ENCODE measurements around the gene CNOT4.
"Not testable (repeated sequence)": the region's sequence is repeated elsewhere in the genome, so short reads cannot be mapped to it uniquely, and the experiment has no call there.

Gene CNOT4

DNA sequence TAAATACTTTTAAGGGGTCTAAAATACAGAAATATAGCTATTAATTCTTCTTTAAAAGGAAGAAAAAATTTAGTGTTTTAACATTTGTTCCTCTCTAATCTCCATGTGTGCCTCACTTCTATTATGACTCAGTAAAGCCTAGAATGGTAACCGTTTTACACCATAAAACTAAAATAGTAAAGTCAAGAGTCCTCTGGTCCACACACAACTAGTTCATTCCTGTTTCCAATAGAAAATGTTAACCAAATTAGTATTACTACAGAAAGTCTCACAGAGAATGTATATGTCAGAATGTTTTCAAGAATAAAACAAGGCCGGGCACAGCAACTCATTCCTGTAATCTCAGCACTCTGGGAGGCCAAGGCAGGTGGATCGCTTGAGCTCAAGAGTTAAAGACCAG, 55.8 kb downstream of the CNOT4 start:
- no peak overlapping the region for H3K27ac ChIP-seq (ENCODE audit: low read depth, low read length)
- H3K36me3 ChIP-seq (ENCODE audit: control insufficient read depth, insufficient read depth, low read length) = no peaks in the 10 kb centered on the region
- H3K4me1 ChIP-seq (ENCODE audit: control insufficient read depth, insufficient read depth, low read length) = peaks cover 5% of the 10 kb centered on the region; the same call in 1 of the 2 replicates
- no peaks in the 10 kb centered on the region for H3K9me3 ChIP-seq (ENCODE audit: control insufficient read depth, insufficient read depth, low read length)
- no peak overlapping the region for H3K9ac ChIP-seq (ENCODE audit: low read depth, low read length)
- no peaks in the 10 kb centered on the region for H3K27me3 ChIP-seq (ENCODE audit: control insufficient read depth, insufficient read depth, low read length)
- no peak overlapping the region for H3K4me3 ChIP-seq (ENCODE audit: low read depth, low read length)

DNA sequence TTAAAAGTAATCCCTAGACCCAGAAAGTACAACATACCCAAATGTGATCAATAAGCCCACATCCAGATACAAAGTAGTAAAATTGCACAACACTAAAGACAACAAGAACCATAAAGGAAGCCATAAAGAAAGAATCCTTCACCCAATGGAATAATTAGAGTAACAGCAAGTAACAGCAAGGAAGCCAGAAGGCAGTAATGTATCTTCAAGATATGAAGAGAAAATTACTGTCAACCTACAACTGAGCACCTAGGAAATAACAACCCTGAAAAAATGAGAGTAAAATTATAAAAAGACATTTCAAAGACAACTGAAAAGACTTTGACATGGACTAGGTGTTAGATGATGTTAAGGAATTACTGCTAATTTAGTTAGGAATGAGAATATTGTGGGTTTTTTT, 60.5 kb downstream of the CNOT4 start:
- Histone ChIP-seq H3K27ac (ENCODE audit: low read depth, low read length) (no peak overlapping the region), H3K4me3 (ENCODE audit: low read depth, low read length) (no peak overlapping the region), H3K9me3 (ENCODE audit: control insufficient read depth, insufficient read depth, low read length) (no peaks in the 10 kb centered on the region), H3K36me3 (ENCODE audit: control insufficient read depth, insufficient read depth, low read length) (no peaks in the 10 kb centered on the region), H3K9ac (ENCODE audit: low read depth, low read length) (no peak overlapping the region), H3K4me1 (ENCODE audit: control insufficient read depth, insufficient read depth, low read length) (no peaks in the 10 kb centered on the region), H3K27me3 (ENCODE audit: control insufficient read depth, insufficient read depth, low read length) (no peaks in the 10 kb centered on the region)

DNA sequence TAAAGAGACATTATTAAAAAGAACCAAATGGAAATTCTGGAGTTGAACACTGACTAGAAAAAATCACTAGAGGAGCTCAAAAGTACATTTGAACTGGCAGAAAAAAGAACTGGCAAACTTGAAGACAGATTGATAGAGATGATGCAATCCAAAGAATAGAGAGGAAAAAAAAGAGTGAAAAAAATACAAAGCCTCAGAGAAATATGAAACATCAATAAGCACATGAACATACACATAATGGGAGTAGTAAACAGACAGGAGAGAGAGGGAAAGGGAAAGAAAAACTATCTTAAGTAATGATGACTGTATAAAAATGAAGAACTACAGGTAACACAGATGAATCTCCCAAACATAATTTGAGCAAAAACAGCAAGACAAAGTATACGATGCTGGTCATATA, 61.1 kb downstream of the CNOT4 start:
- Histone ChIP-seq H3K4me1 (ENCODE audit: control insufficient read depth, insufficient read depth, low read length) (no peaks in the 10 kb centered on the region), H3K36me3 (ENCODE audit: control insufficient read depth, insufficient read depth, low read length) (no peaks in the 10 kb centered on the region), H3K27me3 (ENCODE audit: control insufficient read depth, insufficient read depth, low read length) (no peaks in the 10 kb centered on the region), H3K9me3 (ENCODE audit: control insufficient read depth, insufficient read depth, low read length) (no peaks in the 10 kb centered on the region), H3K27ac (ENCODE audit: low read depth, low read length) (no peak overlapping the region), H3K4me3 (ENCODE audit: low read depth, low read length) (no peak overlapping the region), H3K9ac (ENCODE audit: low read depth, low read length) (no peak overlapping the region)

DNA sequence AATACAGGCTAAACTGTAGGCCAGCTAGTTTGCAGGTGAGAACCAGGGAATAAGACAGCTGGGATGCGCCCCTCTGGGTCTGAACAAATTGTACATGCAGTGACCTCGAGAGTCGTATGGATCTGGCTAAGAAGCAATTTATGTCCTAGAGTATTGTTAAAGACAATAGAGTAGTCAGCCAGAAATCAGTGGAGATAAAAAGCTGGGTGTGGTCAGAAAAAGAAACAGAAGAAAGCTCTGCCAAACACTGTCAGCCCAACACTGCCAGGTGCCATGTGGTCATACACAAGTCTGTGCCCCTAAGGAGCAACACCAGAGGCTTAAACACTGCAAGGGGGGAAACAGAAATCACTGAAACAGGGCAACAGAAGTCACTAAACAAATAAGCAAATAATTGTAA, 62.2 kb downstream of the CNOT4 start:
- Histone ChIP-seq H3K36me3 (ENCODE audit: control insufficient read depth, insufficient read depth, low read length) (no peaks in the 10 kb centered on the region), H3K27ac (ENCODE audit: low read depth, low read length) (no peak overlapping the region), H3K9ac (ENCODE audit: low read depth, low read length) (no peak overlapping the region), H3K27me3 (ENCODE audit: control insufficient read depth, insufficient read depth, low read length) (no peaks in the 10 kb centered on the region), H3K4me1 (ENCODE audit: control insufficient read depth, insufficient read depth, low read length) (no peaks in the 10 kb centered on the region), H3K9me3 (ENCODE audit: control insufficient read depth, insufficient read depth, low read length) (no peaks in the 10 kb centered on the region), H3K4me3 (ENCODE audit: low read depth, low read length) (no peak overlapping the region)

DNA sequence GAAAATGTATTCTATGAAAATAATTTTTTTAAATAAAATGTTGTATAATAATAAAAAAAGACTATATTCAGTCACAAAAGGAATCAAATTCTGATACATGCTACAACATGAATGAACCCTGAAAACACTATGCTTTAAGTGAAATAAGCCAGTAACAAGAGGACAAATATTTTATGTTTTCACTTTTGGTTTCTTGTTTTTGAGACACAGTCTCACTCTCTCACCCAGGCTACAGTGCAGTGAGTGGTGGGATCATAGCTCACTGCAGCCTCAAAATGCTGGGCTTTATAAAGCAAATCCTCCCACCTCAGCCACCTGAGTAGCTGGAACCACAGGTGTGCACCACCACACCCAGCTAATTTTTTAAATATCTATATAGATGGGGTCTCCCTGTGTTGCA, 64.2 kb downstream of the CNOT4 start:
- Histone ChIP-seq H3K9me3 (ENCODE audit: control insufficient read depth, insufficient read depth, low read length) (no peaks in the 10 kb centered on the region), H3K36me3 (ENCODE audit: control insufficient read depth, insufficient read depth, low read length) (no peaks in the 10 kb centered on the region), H3K4me1 (ENCODE audit: control insufficient read depth, insufficient read depth, low read length) (no peaks in the 10 kb centered on the region), H3K4me3 (ENCODE audit: low read depth, low read length) (no peak overlapping the region), H3K27me3 (ENCODE audit: control insufficient read depth, insufficient read depth, low read length) (no peaks in the 10 kb centered on the region), H3K27ac (ENCODE audit: low read depth, low read length) (no peak overlapping the region), H3K9ac (ENCODE audit: low read depth, low read length) (no peak overlapping the region)

DNA sequence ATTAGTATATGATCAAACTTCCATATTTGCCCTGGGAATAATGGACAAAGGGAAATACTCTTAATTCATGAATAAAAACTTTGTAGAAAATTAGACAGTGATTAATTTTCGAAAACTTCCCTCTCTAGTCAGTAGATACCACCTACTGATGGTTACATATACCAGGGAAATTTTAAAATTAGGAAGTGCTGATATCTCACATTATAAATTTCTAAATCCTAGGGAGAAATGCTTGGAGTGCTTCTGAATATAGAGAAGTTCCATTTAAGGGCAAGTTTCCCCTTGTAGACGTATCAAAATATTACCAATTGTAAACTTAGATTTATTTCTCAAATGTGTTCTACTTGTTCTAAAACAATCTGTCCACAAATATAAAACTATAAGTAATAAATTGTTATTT, 64.6 kb downstream of the CNOT4 start:
- not testable (repeated sequence) for H3K36me3 ChIP-seq (ENCODE audit: control insufficient read depth, insufficient read depth, low read length); H3K9me3 ChIP-seq (ENCODE audit: control insufficient read depth, insufficient read depth, low read length); H3K4me3 ChIP-seq (ENCODE audit: low read depth, low read length); H3K27me3 ChIP-seq (ENCODE audit: control insufficient read depth, insufficient read depth, low read length); H3K9ac ChIP-seq (ENCODE audit: low read depth, low read length); H3K27ac ChIP-seq (ENCODE audit: low read depth, low read length); H3K4me1 ChIP-seq (ENCODE audit: control insufficient read depth, insufficient read depth, low read length)

DNA sequence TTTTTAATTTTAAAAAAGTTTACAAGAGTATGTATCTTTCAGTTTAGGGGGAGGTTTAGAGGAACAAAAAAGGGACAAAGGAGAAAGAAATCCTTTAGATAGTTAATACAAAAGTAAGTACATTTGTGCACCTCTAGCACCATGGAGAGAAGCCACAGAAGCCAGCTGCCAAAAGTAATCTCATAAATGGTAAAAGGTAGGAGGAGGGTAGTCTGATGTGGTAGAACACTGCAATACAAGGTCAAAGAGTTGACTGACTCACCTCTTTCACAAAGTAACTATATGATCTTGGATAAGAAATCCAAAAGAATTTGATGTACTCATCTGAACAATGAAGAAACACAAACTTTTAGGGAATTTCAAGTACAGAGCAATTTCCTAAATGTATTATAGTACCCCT, 68.1 kb downstream of the CNOT4 start:
- Histone ChIP-seq H3K4me3 (ENCODE audit: low read depth, low read length) (no peak overlapping the region), H3K9me3 (ENCODE audit: control insufficient read depth, insufficient read depth, low read length) (no peaks in the 10 kb centered on the region), H3K36me3 (ENCODE audit: control insufficient read depth, insufficient read depth, low read length) (peaks cover 8% of the 10 kb centered on the region; the same call in 1 of the 2 replicates), H3K4me1 (ENCODE audit: control insufficient read depth, insufficient read depth, low read length) (no peaks in the 10 kb centered on the region), H3K27me3 (ENCODE audit: control insufficient read depth, insufficient read depth, low read length) (no peaks in the 10 kb centered on the region), H3K9ac (ENCODE audit: low read depth, low read length) (no peak overlapping the region), H3K27ac (ENCODE audit: low read depth, low read length) (no peak overlapping the region)

DNA sequence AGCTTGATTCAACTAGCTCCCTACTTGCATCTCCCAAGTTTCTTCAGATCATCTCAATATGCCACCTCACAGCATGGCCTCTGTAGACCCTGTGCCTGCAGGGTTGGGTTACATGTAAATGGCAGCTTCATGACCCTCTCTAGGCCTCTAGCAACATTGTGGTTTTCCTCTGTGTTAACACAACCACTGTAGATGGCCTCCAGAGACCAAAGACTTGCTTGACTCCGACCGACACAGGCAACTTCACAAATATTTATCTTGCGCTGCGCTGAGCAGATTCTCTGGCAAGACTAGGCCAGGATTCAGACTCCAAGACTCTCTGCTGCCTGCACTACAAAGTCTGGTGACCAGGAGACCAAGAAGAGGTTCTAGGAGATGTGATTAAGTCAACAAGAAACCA, 75.9 kb downstream of the CNOT4 start:
- peaks cover 10% of the 10 kb centered on the region for H3K36me3 ChIP-seq (ENCODE audit: control insufficient read depth, insufficient read depth, low read length)
- H3K27ac ChIP-seq (ENCODE audit: low read depth, low read length) = no peak overlapping the region
- H3K9me3 ChIP-seq (ENCODE audit: control insufficient read depth, insufficient read depth, low read length) = no peaks in the 10 kb centered on the region
- no peak overlapping the region for H3K4me3 ChIP-seq (ENCODE audit: low read depth, low read length)
- no peaks in the 10 kb centered on the region for H3K4me1 ChIP-seq (ENCODE audit: control insufficient read depth, insufficient read depth, low read length)
- H3K9ac ChIP-seq (ENCODE audit: low read depth, low read length) = no peak overlapping the region
- H3K27me3 ChIP-seq (ENCODE audit: control insufficient read depth, insufficient read depth, low read length) = no peaks in the 10 kb centered on the region

DNA sequence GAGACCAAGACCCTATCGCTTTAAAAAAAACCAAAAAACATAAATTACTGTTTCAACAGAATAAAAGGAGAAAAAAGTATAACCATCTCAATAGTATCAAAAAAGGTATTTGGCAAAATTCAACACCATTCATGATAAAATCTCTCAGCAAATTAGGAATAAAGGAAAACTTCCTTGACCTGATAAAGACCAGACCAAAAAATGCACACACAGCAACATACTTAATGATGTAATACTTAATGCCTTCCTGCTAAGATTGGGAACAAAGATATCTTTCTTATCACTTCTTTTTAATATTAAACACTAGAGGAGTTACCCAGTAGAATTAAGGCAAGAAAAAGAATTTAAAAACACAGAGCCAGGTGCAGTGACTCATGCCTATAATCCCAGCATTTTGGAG, 79.3 kb downstream of the CNOT4 start:
- H3K4me3 ChIP-seq (ENCODE audit: low read depth, low read length) = no peak overlapping the region
- H3K36me3 ChIP-seq (ENCODE audit: control insufficient read depth, insufficient read depth, low read length) = peaks cover 3% of the 10 kb centered on the region; the same call in 1 of the 2 replicates
- no peak overlapping the region for H3K27ac ChIP-seq (ENCODE audit: low read depth, low read length)
- H3K9ac ChIP-seq (ENCODE audit: low read depth, low read length) = no peak overlapping the region
- no peaks in the 10 kb centered on the region for H3K9me3 ChIP-seq (ENCODE audit: control insufficient read depth, insufficient read depth, low read length)
- H3K27me3 ChIP-seq (ENCODE audit: control insufficient read depth, insufficient read depth, low read length) = no peaks in the 10 kb centered on the region
- peaks cover 12% of the 10 kb centered on the region for H3K4me1 ChIP-seq (ENCODE audit: control insufficient read depth, insufficient read depth, low read length)

DNA sequence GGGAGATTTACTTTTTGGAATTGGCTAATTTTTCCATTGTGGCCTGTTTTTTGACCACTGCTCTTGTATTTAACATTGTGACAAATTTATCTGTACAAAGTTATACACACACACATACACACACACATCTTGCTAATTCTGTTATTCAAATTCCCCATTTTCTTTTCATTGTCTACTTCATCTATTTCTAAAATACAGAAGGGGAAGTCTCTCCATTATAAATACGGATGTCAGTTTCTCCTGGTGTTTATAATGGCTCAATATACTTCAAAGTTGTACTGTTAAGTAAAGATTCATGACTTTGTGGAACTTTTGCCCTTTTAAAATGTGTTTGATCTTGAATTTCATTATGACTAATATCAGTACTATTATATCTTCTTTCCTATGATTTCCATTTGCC, 81.0 kb downstream of the CNOT4 start:
- H3K27me3 ChIP-seq (ENCODE audit: control insufficient read depth, insufficient read depth, low read length) = no peaks in the 10 kb centered on the region
- no peaks in the 10 kb centered on the region for H3K9me3 ChIP-seq (ENCODE audit: control insufficient read depth, insufficient read depth, low read length)
- no peak overlapping the region for H3K9ac ChIP-seq (ENCODE audit: low read depth, low read length)
- H3K36me3 ChIP-seq (ENCODE audit: control insufficient read depth, insufficient read depth, low read length) = no peaks in the 10 kb centered on the region
- peaks cover 12% of the 10 kb centered on the region for H3K4me1 ChIP-seq (ENCODE audit: control insufficient read depth, insufficient read depth, low read length)
- H3K4me3 ChIP-seq (ENCODE audit: low read depth, low read length) = no peak overlapping the region
- H3K27ac ChIP-seq (ENCODE audit: low read depth, low read length) = no peak overlapping the region

DNA sequence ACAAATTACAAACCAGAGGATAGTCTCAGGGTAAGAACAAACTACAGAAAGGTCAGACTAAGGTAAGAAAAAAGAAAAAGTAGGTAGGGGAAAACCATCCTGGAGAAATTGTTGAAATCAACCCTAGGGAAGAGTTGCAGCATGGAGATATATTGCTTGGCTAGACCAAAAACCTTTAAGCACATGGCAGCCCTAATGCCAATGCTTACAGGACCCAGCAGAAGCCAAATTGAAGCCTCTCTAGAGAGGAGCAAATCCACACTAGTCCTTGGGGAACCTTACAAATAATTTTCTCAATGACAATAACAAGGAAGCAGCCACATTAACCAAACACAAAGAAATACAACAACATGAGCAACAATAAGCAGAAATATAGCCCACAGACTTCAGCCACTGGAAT, 81.9 kb downstream of the CNOT4 start:
- peaks cover 12% of the 10 kb centered on the region for H3K4me1 ChIP-seq (ENCODE audit: control insufficient read depth, insufficient read depth, low read length)
- no peak overlapping the region for H3K4me3 ChIP-seq (ENCODE audit: low read depth, low read length)

DNA sequence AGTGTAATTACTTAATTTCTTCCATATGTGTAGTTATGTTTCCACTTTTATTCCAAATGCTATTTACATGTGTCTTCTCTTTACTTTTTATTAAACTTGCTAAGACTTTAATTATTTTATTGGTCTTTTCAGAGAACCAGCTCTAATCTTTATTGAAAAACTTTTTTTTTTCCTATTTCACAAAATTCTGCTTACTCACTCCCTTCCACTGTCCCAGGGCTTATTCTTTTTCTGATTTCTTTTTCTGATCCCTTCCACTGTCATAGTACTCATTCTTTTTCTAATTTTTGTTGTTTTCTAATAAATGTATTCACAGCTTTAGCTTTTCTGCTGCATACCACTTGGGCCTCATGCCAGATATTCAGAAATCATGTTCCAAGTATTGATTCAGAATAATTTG, 82.7 kb downstream of the CNOT4 start:
- Histone ChIP-seq H3K27ac (ENCODE audit: low read depth, low read length) (no peak overlapping the region), H3K9ac (ENCODE audit: low read depth, low read length) (no peak overlapping the region), H3K36me3 (ENCODE audit: control insufficient read depth, insufficient read depth, low read length) (no peaks in the 10 kb centered on the region), H3K4me1 (ENCODE audit: control insufficient read depth, insufficient read depth, low read length) (peaks cover 13% of the 10 kb centered on the region), H3K9me3 (ENCODE audit: control insufficient read depth, insufficient read depth, low read length) (no peaks in the 10 kb centered on the region), H3K27me3 (ENCODE audit: control insufficient read depth, insufficient read depth, low read length) (no peaks in the 10 kb centered on the region), H3K4me3 (ENCODE audit: low read depth, low read length) (no peak overlapping the region)

More for the DNA sequence above, 81.9 kb downstream of the CNOT4 start:
- Histone ChIP-seq H3K9ac (ENCODE audit: low read depth, low read length) (no peak overlapping the region), H3K36me3 (ENCODE audit: control insufficient read depth, insufficient read depth, low read length) (no peaks in the 10 kb centered on the region), H3K27me3 (ENCODE audit: control insufficient read depth, insufficient read depth, low read length) (no peaks in the 10 kb centered on the region), H3K27ac (ENCODE audit: low read depth, low read length) (no peak overlapping the region), H3K9me3 (ENCODE audit: control insufficient read depth, insufficient read depth, low read length) (no peaks in the 10 kb centered on the region)
